Measurements from ENCODE around the gene ARRB1. TPM values are rescaled to one million over a fixed set of nuclear protein-coding genes. Genes with fewer than 3 reads are reported as not detected.

The ARRB1 gene
- total and polyA plus RNA-seq, 9 of the 15 experiments (the other 6 are each of a cell fraction or from before 2014, with no cell fraction given), result 6.6 to 45.4 (median 28.5) TPM

GRCh38 chr11:75399344-75400145 lies 48.1 kb upstream of the ARRB1 start, which contains the start of gene RPS3 (continued):
- TF ChIP-seq ZBED1 (IDR thresholded peaks at IDR 0.05), result no peak
- TF ChIP-seq TEAD2 (tag; IDR thresholded peaks at IDR 0.05), result no peak
- TF ChIP-seq THRA (IDR thresholded peaks at IDR 0.05), result no peak
- no peak for TF ChIP-seq ZNF79 (CRISPR knock-in tag; IDR thresholded peaks at IDR 0.05; ENCODE audit: low read depth)
- no peak for TF ChIP-seq FOXJ3 (CRISPR knock-in tag; IDR thresholded peaks at IDR 0.05)
- TF ChIP-seq MYBL2 (IDR thresholded peaks at IDR 0.05; ENCODE audit: low read depth), result no peak
- TF ChIP-seq MYBL2 (CRISPR knock-in tag; IDR thresholded peaks at IDR 0.05; ENCODE audit: borderline replicate concordance), result no peak
- 0 out of 2 replicates have a peak, but pooled peaks have one; percentile 10 for TF ChIP-seq KLF6 (CRISPR knock-in tag; IDR thresholded peaks at IDR 0.05; ENCODE audit: borderline replicate concordance)
- TF ChIP-seq DLX4 (CRISPR knock-in tag; IDR thresholded peaks at IDR 0.05), result no peak
- TF ChIP-seq EGR1 (conservative IDR thresholded peaks at IDR 0.05), result peak; percentile 81
- TF ChIP-seq IRF1 (CRISPR knock-in tag; IDR thresholded peaks at IDR 0.05; ENCODE audit: borderline replicate concordance), result no peak; the same call in 1 of the 2 replicates
- peak; percentile 96 for TF ChIP-seq RBM22 (IDR thresholded peaks at IDR 0.05; ENCODE audit: low read depth, low read length, poor library complexity, severe bottlenecking)
- no peak for TF ChIP-seq CBX3 (IDR thresholded peaks at IDR 0.05; ENCODE audit: borderline replicate concordance in 1 of 2, low read length in 2 of 2)
- TF ChIP-seq POLR2AphosphoS2 (IDR thresholded peaks at IDR 0.05; ENCODE audit: low read length), result peak; percentile 80; the same call in 1 of the 2 replicates
- TF ChIP-seq MYC (IDR thresholded peaks at IDR 0.05; ENCODE audit: low read depth, low read length), result peak; percentile 99
- TF ChIP-seq MYC (CRISPR knock-in tag; IDR thresholded peaks at IDR 0.05; ENCODE audit: borderline replicate concordance, low read depth), result peak; percentile 97; the same call in 1 of the 2 replicates
- TF ChIP-seq NFIC (IDR thresholded peaks at IDR 0.05), result peak; percentile 90
- TF ChIP-seq KAT8 (IDR thresholded peaks at IDR 0.05; ENCODE audit: low read depth), result no peak
- TF ChIP-seq NUFIP1 (IDR thresholded peaks at IDR 0.05; ENCODE audit: partially characterized antibody), result no peak
- TF ChIP-seq MEF2D (tag; conservative IDR thresholded peaks at IDR 0.05; ENCODE audit: low read depth), result no peak
- TF ChIP-seq RNF2 (IDR thresholded peaks at IDR 0.05), result 0 out of 2 replicates have a peak, but pooled peaks have one; percentile 51
- TF ChIP-seq TCF7 (IDR thresholded peaks at IDR 0.05; ENCODE audit: borderline replicate concordance), result 0 out of 2 replicates have a peak, but pooled peaks have one; percentile 15
- no peak for TF ChIP-seq HDAC8 (tag; IDR thresholded peaks at IDR 0.05)
- TF ChIP-seq MXD1 (CRISPR knock-in tag; IDR thresholded peaks at IDR 0.05; ENCODE audit: borderline replicate concordance, poor library complexity, severe bottlenecking), result peak; percentile 9
- TF ChIP-seq RCOR1 (IDR thresholded peaks at IDR 0.05; ENCODE audit: borderline replicate concordance in 1 of 2, low read depth in 2 of 2, low read length in 2 of 2), result no peak
- no peak for TF ChIP-seq HDAC6 (IDR thresholded peaks at IDR 0.05; ENCODE audit: low read depth, low read length)
